SK-N-MC (cell line): Measurements from ENCODE around the gene TRDMT1.

Source experiments
- EZH2 ChIP-seq: fragments of 200-600 bp; sonication (generic); IDR thresholded peaks from one replicate; pipeline ENCODE4 v1.6.1; 2017; ENCODE audit warnings: antibody characterized with exemption
- FOXP2 ChIP-seq: optimal IDR thresholded peaks from 2 replicates; pipeline ENCODE3; 2011; ENCODE audit warnings: mild to moderate bottlenecking, moderate library complexity; ENCODE audit not compliant: insufficient read depth; ENCODE audit errors: extremely low read length, control extremely low read depth
- POLR2AphosphoS5 ChIP-seq: IDR thresholded peaks from 2 replicates; pipeline ENCODE4 v1.6.1; 2012; ENCODE audit warnings: mild to moderate bottlenecking, low read depth, low read length, borderline replicate concordance

DNA sequence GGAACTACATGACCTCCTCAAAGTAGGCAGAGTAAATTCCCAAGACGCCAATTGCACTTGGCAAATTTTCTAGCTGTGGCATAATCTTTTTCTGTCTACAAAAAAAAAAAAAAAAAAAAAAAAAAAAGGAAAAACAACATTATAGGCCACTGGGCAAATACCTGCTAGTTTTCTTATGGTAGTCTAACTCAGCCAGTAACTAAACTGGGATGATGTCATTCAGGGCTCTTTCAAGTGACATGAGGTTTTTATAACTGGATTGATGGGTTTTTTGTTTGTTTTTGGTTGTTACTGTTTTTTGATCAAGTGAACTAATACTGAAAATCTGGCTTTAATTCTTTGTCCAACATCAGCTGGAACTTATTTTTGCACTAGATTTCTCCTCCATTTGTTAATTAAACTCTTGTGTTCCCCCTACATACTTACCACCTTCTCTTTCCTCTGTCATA, 19.2 kb upstream of the TRDMT1 start:
- TF ChIP-seq POLR2AphosphoS5, result no peak
- TF ChIP-seq EZH2, result no peak
- TF ChIP-seq FOXP2, result no peak
